VCaP (cell line): ENCODE results near the gene PLOD2.

Source experiments
- H3K27ac ChIP-seq: fragments of 450-650 bp; 2 replicates; pipeline ENCODE4 v1.5.1; 2017
- CTCF ChIP-seq: fragments of 450-650 bp; conservative IDR thresholded peaks from 2 replicates; pipeline ENCODE4 v1.5.1; 2017; ENCODE audit warnings: mild to moderate bottlenecking, moderate library complexity

Gene PLOD2

GRCh38 chr3:146166415-146166821 lies 5.4 kb upstream of the PLOD2 start:
- no peak for TF ChIP-seq CTCF
- H3K27ac ChIP-seq = no peak overlapping the region

- H3K27ac ChIP-seq = no peak overlapping the region
- no peak for TF ChIP-seq CTCF
Observed at GRCh38 chr3:146165877-146166276, 4.9 kb upstream of the PLOD2 start.

GRCh38 chr3:146164971-146165769 lies 4.2 kb upstream of the PLOD2 start:
- H3K27ac ChIP-seq = no peak overlapping the region
- no peak for TF ChIP-seq CTCF

- no peak overlapping the region for H3K27ac ChIP-seq
- no peak for TF ChIP-seq CTCF
Observed at GRCh38 chr3:146164506-146164905, 3.5 kb upstream of the PLOD2 start.

GRCh38 chr3:146164071-146164470 lies 3.1 kb upstream of the PLOD2 start:
- H3K27ac ChIP-seq = no peak overlapping the region
- no peak for TF ChIP-seq CTCF

- no peak for TF ChIP-seq CTCF
- no peak overlapping the region for H3K27ac ChIP-seq
Observed at GRCh38 chr3:146163584-146163983, 2.6 kb upstream of the PLOD2 start.

- no peak for TF ChIP-seq CTCF
- no peak overlapping the region for H3K27ac ChIP-seq
Observed at GRCh38 chr3:146162561-146162960, 1.6 kb upstream of the PLOD2 start.
